SK-N-SH (cell line): ENCODE data around the gene HMGCS1.

ENCODE experiments used
- CTCF ChIP-seq: fragments of 200-600 bp; sonication (generic); IDR thresholded peaks from 2 replicates; pipeline ENCODE4 v1.6.1; 2017; ENCODE audit warnings: antibody characterized with exemption, mild to moderate bottlenecking, moderate library complexity
- FOXJ3 ChIP-seq: sonication (generic); formaldehyde crosslinking; IDR thresholded peaks from 2 replicates; pipeline ENCODE4 v1.5.1; 2020; ENCODE audit warnings: mild to moderate bottlenecking, missing genetic modification reagents
- POLR2AphosphoS5 ChIP-seq: IDR thresholded peaks from 2 replicates; pipeline ENCODE4 v1.6.1; 2012; ENCODE audit warnings: low read depth, low read length
- SMC3 ChIP-seq: IDR thresholded peaks from 2 replicates; pipeline ENCODE4 v1.6.1; 2012; ENCODE audit warnings: low read depth, low read length, improper control_type of control experiment
- TAF1 ChIP-seq: IDR thresholded peaks from 2 replicates; pipeline ENCODE4 v1.6.1; 2012; ENCODE audit warnings: low read depth, mild to moderate bottlenecking, low read length, moderate library complexity, borderline replicate concordance

GRCh38 chr5:43314724-43315123, 1.5 kb upstream of the HMGCS1 start:
- no peak for TF ChIP-seq CTCF
- no peak for TF ChIP-seq SMC3
- no peak for TF ChIP-seq FOXJ3 (CRISPR knock-in tag)
- no peak for TF ChIP-seq TAF1
- TF ChIP-seq POLR2AphosphoS5, result no peak
